ENCODE measurements around the gene MBTPS1.

- no peak for TF ChIP-seq CTCF (IDR thresholded peaks at IDR 0.05)
- TF ChIP-seq POLR2A (IDR thresholded peaks at IDR 0.05): no peak
Observed at GRCh38 chr16:84052071-84052622, 64.6 kb downstream of the MBTPS1 start.
